GM12891 (cell line): ENCODE measurements around the gene PI4K2A.

ENCODE experiments used
- POLR2A ChIP-seq: IDR thresholded peaks from 2 replicates; pipeline ENCODE4 v1.6.1; 2011; ENCODE audit warnings: low read depth, low read length, control low read depth
- POLR2AphosphoS5 ChIP-seq: IDR thresholded peaks from 2 replicates; pipeline ENCODE4 v1.6.1; 2011; ENCODE audit warnings: low read depth, low read length, control low read depth
- TAF1 ChIP-seq: IDR thresholded peaks from 2 replicates; pipeline ENCODE4 v1.6.1; 2011; ENCODE audit warnings: low read depth, low read length, control low read depth

GRCh38 chr10:97690133-97690532, 49.7 kb downstream of the PI4K2A start:
- no peak for TF ChIP-seq POLR2A
- TF ChIP-seq POLR2AphosphoS5: no peak
- no peak for TF ChIP-seq TAF1
